HepG2 (cell line): ENCODE data around the gene TAOK3. TPM values are rescaled to one million over a fixed set of nuclear protein-coding genes. Genes with fewer than 3 reads are reported as not detected.
A peak's percentile ranks its signal among the peaks of the same experiment; 100 is the strongest.

Experiments
- YEATS2 ChIP-seq: sonication (generic); formaldehyde crosslinking; IDR thresholded peaks from 2 replicates; pipeline ENCODE4 v1.4.0; 2020; ENCODE audit warnings: missing genetic modification reagents, borderline replicate concordance
- ZBTB21 ChIP-seq: sonication (generic); formaldehyde crosslinking; IDR thresholded peaks from 2 replicates; pipeline ENCODE4 v1.4.0; 2020; ENCODE audit warnings: missing genetic modification reagents
- ZNF605 ChIP-seq: sonication (generic); formaldehyde crosslinking; IDR thresholded peaks from 2 replicates; pipeline ENCODE4 v1.8.0; 2022; ENCODE audit warnings: mild to moderate bottlenecking, missing genetic modification reagents
- ZNF747 ChIP-seq: sonication (generic); formaldehyde crosslinking; IDR thresholded peaks from 2 replicates; pipeline ENCODE4 v1.8.1; 2023; ENCODE audit warnings: missing genetic modification reagents, mild to moderate bottlenecking, borderline replicate concordance
- polyA plus RNA-seq, 8 experiments: library from polyadenylated mRNA; depleted of rRNA in 3 of 8; stranded (reverse) in 7 of 8; unstranded in 1 of 8; fragments of >200 nt; fragmentation: Illumina TruSeq in 4 of 8; extraction: Trizol in 4 of 8; gene quantifications; 2 replicates each; pipeline versions ENCODE4 v1.2.1 to v1.2.3, GENCODE V29; 2011 to 2016; ENCODE audit warnings: low read depth in 4 of 8, missing spikeins in 1 of 8, mixed read lengths in 1 of 8; ENCODE audit not compliant: insufficient read depth in 1 of 8
- total RNA-seq, 5 experiments: library from RNA; depleted of rRNA; stranded (reverse); fragments of >200 nt; fragmentation: Illumina TruSeq; extraction: Trizol; gene quantifications; 2 replicates each; pipeline ENCODE4 v1.2.3, GENCODE V29; 2016; ENCODE audit warnings: low read depth in 1 of 5
- TF ChIP-seq, protein P1 (sequence below): sonication (generic); formaldehyde crosslinking; IDR thresholded peaks from 2 replicates; pipeline ENCODE4 v1.4.0; 2020; ENCODE audit warnings: missing genetic modification reagents, borderline replicate concordance
- TF ChIP-seq, protein P2 (sequence below): sonication (generic); formaldehyde crosslinking; IDR thresholded peaks from 2 replicates; pipeline ENCODE4 v1.5.0; 2020; ENCODE audit warnings: missing genetic modification reagents, mild to moderate bottlenecking, borderline replicate concordance

The TAOK3 gene
- total and polyA plus RNA-seq, 2 of the 13 experiments (the other 11 are each of a cell fraction or from before 2014, with no cell fraction given), result 10.4 to 12.3 TPM

DNA sequence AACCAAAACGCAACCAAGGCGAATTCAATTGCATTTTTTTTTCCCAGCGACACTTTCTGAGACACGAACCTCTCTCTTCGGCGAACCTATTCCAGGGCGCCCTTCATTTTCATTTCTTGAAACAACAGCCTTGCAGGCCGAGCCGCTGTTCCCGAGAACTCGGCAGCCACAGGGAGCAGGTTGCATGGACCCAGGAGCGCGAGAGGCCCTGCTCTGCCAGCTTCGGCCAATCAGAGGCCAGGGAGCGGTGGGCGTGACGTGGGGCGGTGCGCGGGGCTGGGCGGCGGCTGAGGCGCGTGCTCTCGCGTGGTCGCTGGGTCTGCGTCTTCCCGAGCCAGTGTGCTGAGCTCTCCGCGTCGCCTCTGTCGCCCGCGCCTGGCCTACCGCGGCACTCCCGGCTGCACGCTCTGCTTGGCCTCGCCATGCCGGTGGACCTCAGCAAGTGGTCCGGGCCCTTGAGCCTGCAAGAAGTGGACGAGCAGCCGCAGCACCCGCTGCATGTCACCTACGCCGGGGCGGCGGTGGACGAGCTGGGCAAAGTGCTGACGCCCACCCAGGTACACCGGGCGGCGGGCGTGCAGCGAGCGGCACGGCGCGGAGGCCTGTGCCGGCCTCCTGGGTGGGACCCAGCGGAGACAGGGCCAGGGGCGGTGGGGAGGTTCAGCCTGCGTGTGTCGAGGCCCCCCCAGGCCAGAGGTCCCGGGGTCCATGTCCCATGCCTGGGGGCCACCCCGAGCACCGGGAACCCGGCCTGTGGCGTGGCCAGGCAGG lies 236.7 kb downstream of the TAOK3 start, which contains the start of gene PEBP1 (continued):
- TF ChIP-seq, protein P1, sequence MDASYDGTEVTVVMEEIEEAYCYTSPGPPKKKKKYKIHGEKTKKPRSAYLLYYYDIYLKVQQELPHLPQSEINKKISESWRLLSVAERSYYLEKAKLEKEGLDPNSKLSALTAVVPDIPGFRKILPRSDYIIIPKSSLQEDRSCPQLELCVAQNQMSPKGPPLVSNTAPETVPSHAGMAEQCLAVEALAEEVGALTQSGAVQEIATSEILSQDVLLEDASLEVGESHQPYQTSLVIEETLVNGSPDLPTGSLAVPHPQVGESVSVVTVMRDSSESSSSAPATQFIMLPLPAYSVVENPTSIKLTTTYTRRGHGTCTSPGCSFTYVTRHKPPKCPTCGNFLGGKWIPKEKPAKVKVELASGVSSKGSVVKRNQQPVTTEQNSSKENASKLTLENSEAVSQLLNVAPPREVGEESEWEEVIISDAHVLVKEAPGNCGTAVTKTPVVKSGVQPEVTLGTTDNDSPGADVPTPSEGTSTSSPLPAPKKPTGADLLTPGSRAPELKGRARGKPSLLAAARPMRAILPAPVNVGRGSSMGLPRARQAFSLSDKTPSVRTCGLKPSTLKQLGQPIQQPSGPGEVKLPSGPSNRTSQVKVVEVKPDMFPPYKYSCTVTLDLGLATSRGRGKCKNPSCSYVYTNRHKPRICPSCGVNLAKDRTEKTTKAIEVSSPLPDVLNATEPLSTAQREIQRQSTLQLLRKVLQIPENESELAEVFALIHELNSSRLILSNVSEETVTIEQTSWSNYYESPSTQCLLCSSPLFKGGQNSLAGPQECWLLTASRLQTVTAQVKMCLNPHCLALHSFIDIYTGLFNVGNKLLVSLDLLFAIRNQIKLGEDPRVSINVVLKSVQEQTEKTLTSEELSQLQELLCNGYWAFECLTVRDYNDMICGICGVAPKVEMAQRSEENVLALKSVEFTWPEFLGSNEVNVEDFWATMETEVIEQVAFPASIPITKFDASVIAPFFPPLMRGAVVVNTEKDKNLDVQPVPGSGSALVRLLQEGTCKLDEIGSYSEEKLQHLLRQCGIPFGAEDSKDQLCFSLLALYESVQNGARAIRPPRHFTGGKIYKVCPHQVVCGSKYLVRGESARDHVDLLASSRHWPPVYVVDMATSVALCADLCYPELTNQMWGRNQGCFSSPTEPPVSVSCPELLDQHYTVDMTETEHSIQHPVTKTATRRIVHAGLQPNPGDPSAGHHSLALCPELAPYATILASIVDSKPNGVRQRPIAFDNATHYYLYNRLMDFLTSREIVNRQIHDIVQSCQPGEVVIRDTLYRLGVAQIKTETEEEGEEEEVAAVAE (CRISPR knock-in tag), result peak; percentile 53; the same call in 1 of the 2 replicates
- TF ChIP-seq ZBTB21 (CRISPR knock-in tag) (no peak), ZNF605 (peak; percentile 57; the same call in 1 of the 2 replicates), ZNF747 (CRISPR knock-in tag) (peak; percentile 93), YEATS2 (CRISPR knock-in tag) (peak; percentile 77; the same call in 1 of the 2 replicates)
- TF ChIP-seq, protein P2, sequence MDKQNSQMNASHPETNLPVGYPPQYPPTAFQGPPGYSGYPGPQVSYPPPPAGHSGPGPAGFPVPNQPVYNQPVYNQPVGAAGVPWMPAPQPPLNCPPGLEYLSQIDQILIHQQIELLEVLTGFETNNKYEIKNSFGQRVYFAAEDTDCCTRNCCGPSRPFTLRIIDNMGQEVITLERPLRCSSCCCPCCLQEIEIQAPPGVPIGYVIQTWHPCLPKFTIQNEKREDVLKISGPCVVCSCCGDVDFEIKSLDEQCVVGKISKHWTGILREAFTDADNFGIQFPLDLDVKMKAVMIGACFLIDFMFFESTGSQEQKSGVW (CRISPR knock-in tag), result peak; percentile 91; the same call in 1 of the 2 replicates
